Mesenchymal stem cell (in vitro differentiated cells and primary cell): ENCODE measurements around the gene PPIP5K1.

Source experiments
- DNase-seq: peaks from one replicate; pipeline ENCODE4 v3.0.0-alpha.2; 2013
- H2AFZ ChIP-seq: one replicate; pipeline ENCODE4 v1.6.1; 2013; ENCODE audit warnings: low read depth, mild to moderate bottlenecking, control low read depth, inconsistent platforms, low read length, moderate library complexity
- H2AK5ac ChIP-seq: 2 replicates; pipeline ENCODE4 v1.6.1; 2013; ENCODE audit warnings: low read length, moderate library complexity, mild to moderate bottlenecking, inconsistent platforms; ENCODE audit not compliant: severe bottlenecking
- H2BK120ac ChIP-seq: one replicate; pipeline ENCODE4 v1.6.1; 2013; ENCODE audit warnings: low read depth, mild to moderate bottlenecking, inconsistent platforms, low read length, moderate library complexity
- H2BK12ac ChIP-seq, 2 experiments: one replicate each; pipeline ENCODE4 v1.6.1; 2013; ENCODE audit warnings: inconsistent platforms in 2 of 2, low read length in 2 of 2, mild to moderate bottlenecking in 2 of 2, moderate library complexity in 2 of 2, control low read depth in 1 of 2
- H2BK15ac ChIP-seq: one replicate; pipeline ENCODE4 v1.6.1; 2013; ENCODE audit warnings: mild to moderate bottlenecking, low read depth, inconsistent platforms; ENCODE audit not compliant: poor library complexity, severe bottlenecking
- H2BK5ac ChIP-seq: 2 replicates; pipeline ENCODE4 v1.6.1; 2013; ENCODE audit warnings: low read depth, mild to moderate bottlenecking, low read length, control low read depth, inconsistent platforms; ENCODE audit not compliant: poor library complexity, severe bottlenecking
- H3K14ac ChIP-seq, 2 experiments: one replicate each; pipeline ENCODE4 v1.6.1; 2013; ENCODE audit warnings: inconsistent platforms in 2 of 2, low read length in 2 of 2, control low read depth in 1 of 2, mild to moderate bottlenecking in 1 of 2, moderate library complexity in 1 of 2
- H3K18ac ChIP-seq, 2 experiments: one replicate each; pipeline ENCODE4 v1.6.1; 2013; ENCODE audit warnings: inconsistent platforms in 2 of 2, low read length in 2 of 2, control low read depth in 1 of 2, low read depth in 1 of 2, mild to moderate bottlenecking in 1 of 2
- H3K23ac ChIP-seq, 2 experiments: one replicate each; pipeline ENCODE4 v1.6.1; 2013; ENCODE audit warnings: inconsistent platforms in 2 of 2, low read length in 2 of 2, mild to moderate bottlenecking in 2 of 2, moderate library complexity in 2 of 2, control low read depth in 1 of 2
- H3K27ac ChIP-seq: 2 replicates; pipeline ENCODE4 v1.5.1; 2013; ENCODE audit warnings: mild to moderate bottlenecking, moderate library complexity, low read length, control low read depth, inconsistent platforms; ENCODE audit not compliant: poor library complexity, severe bottlenecking
- H3K27me3 ChIP-seq, 2 experiments: 2 replicates each; pipeline versions ENCODE4 v1.6.1 to v1.7.0; 2013; ENCODE audit warnings: low read length in 2 of 2, mild to moderate bottlenecking in 2 of 2, moderate library complexity in 2 of 2, control low read depth in 1 of 2, inconsistent platforms in 1 of 2; ENCODE audit not compliant: control insufficient read depth in 1 of 2, insufficient read depth in 1 of 2
- H3K36me3 ChIP-seq, 2 experiments: 2 replicates each; pipeline versions ENCODE4 v1.6.1 to v1.7.0; 2013; ENCODE audit warnings: low read length in 2 of 2, control low read depth in 1 of 2, inconsistent platforms in 1 of 2, low read depth in 1 of 2, mild to moderate bottlenecking in 1 of 2; ENCODE audit not compliant: insufficient read depth in 2 of 2, control insufficient read depth in 1 of 2
- H3K4ac ChIP-seq, 2 experiments: one replicate each; pipeline ENCODE4 v1.6.1; 2013; ENCODE audit warnings: inconsistent platforms in 2 of 2, low read length in 2 of 2, mild to moderate bottlenecking in 2 of 2, moderate library complexity in 2 of 2, control low read depth in 1 of 2, low read depth in 1 of 2
- H3K4me1 ChIP-seq: 2 replicates; pipeline ENCODE4 v1.6.1; 2013; ENCODE audit warnings: low read depth, low read length, control low read depth; ENCODE audit not compliant: control insufficient read depth, insufficient read depth
- H3K4me2 ChIP-seq: 2 replicates; pipeline ENCODE4 v1.6.1; 2013; ENCODE audit warnings: low read length, mild to moderate bottlenecking, inconsistent platforms; ENCODE audit not compliant: poor library complexity, severe bottlenecking
- H3K4me3 ChIP-seq, 2 experiments: 2 replicates each; pipeline versions ENCODE4 v1.5.1 to v1.7.0; 2013; ENCODE audit warnings: low read length in 2 of 2, mild to moderate bottlenecking in 2 of 2, control low read depth in 1 of 2, low read depth in 1 of 2; ENCODE audit not compliant: insufficient read depth in 1 of 2
- H3K79me1 ChIP-seq: replicated peaks from 2 replicates; pipeline ENCODE4 v1.6.1; 2013; ENCODE audit warnings: mild to moderate bottlenecking, control low read depth, low read length, inconsistent platforms; ENCODE audit not compliant: poor library complexity, severe bottlenecking
- H3K9ac ChIP-seq: 2 replicates; pipeline ENCODE4 v1.7.0; 2013; ENCODE audit warnings: mild to moderate bottlenecking, low read length, moderate library complexity
- H3K9me3 ChIP-seq: 2 replicates; pipeline ENCODE4 v1.7.0; 2013; ENCODE audit warnings: mild to moderate bottlenecking, low read length; ENCODE audit not compliant: control insufficient read depth
- H4K8ac ChIP-seq: one replicate; pipeline ENCODE4 v1.6.1; 2013; ENCODE audit warnings: inconsistent platforms, mild to moderate bottlenecking, low read length, moderate library complexity
- H4K91ac ChIP-seq: one replicate; pipeline ENCODE4 v1.6.1; 2013; ENCODE audit warnings: mild to moderate bottlenecking, low read length, inconsistent platforms
- WGBS: methylation state at CpG from one replicate; pipeline ENCODE4 v1.1.7; 2013; ENCODE audit warnings: mixed read lengths; 5-methylcytosine and 5-hydroxymethylcytosine counted together

PPIP5K1 gene

DNA sequence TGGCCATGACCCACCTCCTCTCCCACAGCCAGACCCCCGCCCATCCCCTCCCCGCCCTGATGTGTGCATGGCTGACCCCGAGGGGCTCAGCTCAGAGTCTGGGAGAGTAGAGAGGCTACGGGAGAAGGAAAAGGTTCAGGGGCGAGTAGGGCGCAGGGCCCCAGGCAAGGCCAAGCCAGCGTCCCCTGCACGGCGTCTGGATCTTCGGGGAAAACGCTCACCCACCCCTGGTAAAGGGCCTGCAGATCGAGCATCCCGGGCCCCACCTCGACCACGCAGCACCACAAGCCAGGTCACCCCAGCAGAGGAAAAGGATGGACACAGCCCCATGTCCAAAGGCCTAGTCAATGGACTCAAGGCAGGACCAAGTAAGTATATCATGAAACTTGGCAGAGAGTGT lies 60.9 kb downstream of the PPIP5K1 start:
- Histone ChIP-seq H2AFZ (no peak overlapping the region), H2BK12ac (no peak overlapping the region), H3K23ac (no peak overlapping the region), H3K36me3 (peaks cover 53 to 68% of the 10 kb centered on the region in 2 experiments), H3K27me3 (no peaks in the 10 kb centered on the region), H2BK120ac (no peak overlapping the region), H4K8ac (no peak overlapping the region), H3K9me3 (no peaks in the 10 kb centered on the region), H3K14ac (no peak overlapping the region), H2AK5ac (no peak overlapping the region), H3K18ac (no peak overlapping the region), H3K4me1 (peaks cover 18% of the 10 kb centered on the region), H3K4me2 (no peak overlapping the region), H4K91ac (no peak overlapping the region), H2BK5ac (no peak overlapping the region), H2BK15ac (no peak overlapping the region), H3K4me3 (no peak overlapping the region), H3K4ac (no peak overlapping the region), H3K9ac (no peak overlapping the region), H3K79me1 (peaks cover 2% of the 10 kb centered on the region), H3K27ac (no peak overlapping the region)
- no peak for DNase-seq
- 98% methylated on average over 13 of the region's 15 CpGs for WGBS

- Histone ChIP-seq H3K4me3 (no peak overlapping the region), H2BK12ac (no peak overlapping the region), H3K4me2 (no peak overlapping the region), H3K36me3 (peaks cover 58 to 74% of the 10 kb centered on the region in 2 experiments), H3K4me1 (peaks cover 18% of the 10 kb centered on the region), H3K9ac (no peak overlapping the region), H3K14ac (no peak overlapping the region), H3K9me3 (no peaks in the 10 kb centered on the region), H2BK15ac (no peak overlapping the region), H2BK120ac (no peak overlapping the region), H4K91ac (no peak overlapping the region), H3K27me3 (no peaks in the 10 kb centered on the region), H3K23ac (no peak overlapping the region), H3K79me1 (peaks cover 2% of the 10 kb centered on the region), H2AFZ (no peak overlapping the region), H4K8ac (no peak overlapping the region), H3K18ac (no peak overlapping the region), H2BK5ac (no peak overlapping the region), H3K4ac (no peak overlapping the region), H3K27ac (no peak overlapping the region), H2AK5ac (no peak overlapping the region)
- 90% methylated on average over 10 of the region's 11 CpGs for WGBS
- DNase-seq: no peak
Measured at GRCh38 chr15:43528542-43529007, 61.4 kb downstream of the PPIP5K1 start.

GRCh38 chr15:43527802-43528541 lies 62.0 kb downstream of the PPIP5K1 start:
- Histone ChIP-seq H2BK120ac (no peak overlapping the region), H3K79me1 (peaks cover 4% of the 10 kb centered on the region), H2BK5ac (no peak overlapping the region), H3K23ac (no peak overlapping the region), H2BK12ac (no peak overlapping the region), H4K8ac (no peak overlapping the region), H3K18ac (no peak overlapping the region), H3K4me2 (no peak overlapping the region), H3K14ac (no peak overlapping the region), H3K4me3 (no peak overlapping the region), H3K4me1 (peaks cover 18% of the 10 kb centered on the region), H3K9me3 (no peaks in the 10 kb centered on the region), H3K36me3 (peaks cover 64 to 80% of the 10 kb centered on the region in 2 experiments), H4K91ac (no peak overlapping the region), H3K4ac (no peak overlapping the region), H2AFZ (no peak overlapping the region), H3K9ac (no peak overlapping the region), H2BK15ac (no peak overlapping the region), H3K27me3 (no peaks in the 10 kb centered on the region), H2AK5ac (no peak overlapping the region), H3K27ac (no peak overlapping the region)
- DNase-seq: no peak
- WGBS: 93% methylated on average over 12 of the region's 12 CpGs

GRCh38 chr15:43527016-43527801 lies 62.8 kb downstream of the PPIP5K1 start:
- H3K4me3 ChIP-seq: no peak overlapping the region
- no peak overlapping the region for H4K8ac ChIP-seq
- no peak overlapping the region for H2BK15ac ChIP-seq
- H3K23ac ChIP-seq: no peak overlapping the region
- H2AK5ac ChIP-seq: no peak overlapping the region
- H2AFZ ChIP-seq: no peak overlapping the region
- H3K4ac ChIP-seq: no peak overlapping the region
- no peak overlapping the region for H3K9ac ChIP-seq
- no peak overlapping the region for H3K4me2 ChIP-seq
- peaks cover 18% of the 10 kb centered on the region for H3K4me1 ChIP-seq
- H3K18ac ChIP-seq: no peak overlapping the region
- H3K27ac ChIP-seq: no peak overlapping the region
- DNase-seq: no peak
- no peak overlapping the region for H2BK12ac ChIP-seq
- H3K36me3 ChIP-seq: peaks cover 71 to 88% of the 10 kb centered on the region in 2 experiments
- no peaks in the 10 kb centered on the region for H3K9me3 ChIP-seq
- WGBS: 86% methylated on average over 8 of the region's 9 CpGs
- no peak overlapping the region for H2BK5ac ChIP-seq
- peaks cover 9% of the 10 kb centered on the region for H3K79me1 ChIP-seq
- no peak overlapping the region for H3K14ac ChIP-seq
- no peak overlapping the region for H4K91ac ChIP-seq
- no peak overlapping the region for H2BK120ac ChIP-seq
- no peaks in the 10 kb centered on the region for H3K27me3 ChIP-seq
